HepG2 (cell line): ENCODE data around the gene CTU2. TPM values are rescaled to one million over a fixed set of nuclear protein-coding genes. Genes with fewer than 3 reads are reported as not detected.
"Not testable (repeated sequence)": the region's sequence is repeated elsewhere in the genome, so short reads cannot be mapped to it uniquely, and the experiment has no call there.

Experiments used
- ATAC-seq: fragments of 200-7000 bp; cut with Tn5 transposase; 3 replicates; pipeline ENCODE4 v1.9.1; 2020; ENCODE audit warnings: mild to moderate bottlenecking, moderate library complexity
- BruUV-seq: library from RNA; stranded (reverse); fragments of 400-500 nt; replicated peaks from 2 replicates; lab custom pipeline; 2021; lab: Mats Ljungman, UMichigan
- CTCF ChIA-PET: fragments of 300-600 bp; formaldehyde crosslinking; extraction: SDS; loops from one replicate; lab custom pipeline; 2021; ENCODE audit warnings: low total read pairs, inconsistent platforms, low intra/inter-chr PET ratio; lab: Yijun Ruan, JAX
- POLR2A ChIA-PET: fragments of 350-600 bp; sonication (Branson Sonifier 250); formaldehyde crosslinking; loops from one replicate; lab custom pipeline; 2020; ENCODE audit warnings: antibody characterized with exemption, inconsistent platforms; lab: Yijun Ruan, JAX
- DNase-seq: peaks from one replicate; pipeline ENCODE4 v3.0.0-alpha.2; 2015; ENCODE audit warnings: low spot score
- FAIRE-seq: peaks from 3 replicates; lab custom pipeline; 2011; peaks lifted over from hg19 to GRCh38; lab: Jason Lieb, UNC
- H2AFZ ChIP-seq: one replicate; pipeline ENCODE4 v1.6.1; 2011; ENCODE audit warnings: low read length, inconsistent platforms
- H3K27ac ChIP-seq: fragments of 300-600 bp; 3 replicates; pipeline ENCODE4 v1.8.0; 2011; ENCODE audit warnings: mixed run types, mild to moderate bottlenecking, mixed read lengths, low read length, inconsistent platforms; ENCODE audit not compliant: insufficient read depth; ENCODE audit errors: extremely low read length
- H3K27me3 ChIP-seq, 2 experiments: fragments of 200-600 bp in 1 of 2; 2 replicates in 1 of 2; 3 replicates in 1 of 2; pipeline versions ENCODE4 v1.6.0 to v1.8.0; 2011; ENCODE audit warnings: low read length in 2 of 2, mild to moderate bottlenecking in 2 of 2, moderate library complexity in 2 of 2, inconsistent platforms in 1 of 2; ENCODE audit not compliant: insufficient read depth in 2 of 2, control insufficient read depth in 1 of 2
- H3K36me3 ChIP-seq, 2 experiments: fragments of 200-600 bp in 1 of 2; replicated peaks in 1 of 2; 2 replicates in 1 of 2; 3 replicates in 1 of 2; pipeline versions ENCODE4 v1.5.1 to v1.8.0; 2011; ENCODE audit warnings: low read length in 2 of 2, inconsistent platforms in 1 of 2; ENCODE audit not compliant: insufficient read depth in 2 of 2, control insufficient read depth in 1 of 2
- H3K4me1 ChIP-seq: 2 replicates; pipeline ENCODE4 v1.5.1; 2012; ENCODE audit warnings: low read length, inconsistent platforms; ENCODE audit not compliant: insufficient read depth
- H3K4me2 ChIP-seq: 2 replicates; pipeline ENCODE4 v1.6.0; 2011; ENCODE audit warnings: low read depth, low read length, inconsistent platforms
- H3K4me3 ChIP-seq, 3 experiments: fragments of 200-600 bp in 1 of 3; sonication (generic), shearing (Covaris generic) in 1 of 3; replicated peaks in 1 of 3; 2 replicates each; pipeline ENCODE4 v1.5.1; 2011 to 2016; ENCODE audit warnings: low read length in 3 of 3, inconsistent platforms in 2 of 3, low read depth in 2 of 3, mild to moderate bottlenecking in 2 of 3, control low read depth in 1 of 3, mixed read lengths in 1 of 3; ENCODE audit not compliant: insufficient read depth in 1 of 3
- H3K79me2 ChIP-seq: one replicate; pipeline ENCODE4 v1.6.1; 2011; ENCODE audit warnings: low read length, inconsistent platforms; ENCODE audit not compliant: insufficient read depth
- H3K9ac ChIP-seq: 2 replicates; pipeline ENCODE4 v1.6.0; 2011; ENCODE audit warnings: mild to moderate bottlenecking, low read depth, low read length, inconsistent platforms; ENCODE audit not compliant: insufficient read depth
- H3K9me3 ChIP-seq: 2 replicates; pipeline ENCODE4 v1.5.1; 2012; ENCODE audit warnings: mild to moderate bottlenecking, low read length
- H4K20me1 ChIP-seq: 2 replicates; pipeline ENCODE4 v1.6.0; 2011; ENCODE audit warnings: inconsistent platforms, mild to moderate bottlenecking, low read length, moderate library complexity; ENCODE audit not compliant: insufficient read depth
- POLR2A ChIP-seq, 2 experiments: IDR thresholded peaks; 2 replicates each; pipeline ENCODE4 v1.6.1; 2011; ENCODE audit warnings: low read depth in 2 of 2, low read length in 2 of 2, mild to moderate bottlenecking in 1 of 2, moderate library complexity in 1 of 2; ENCODE audit not compliant: insufficient read depth in 1 of 2
- PRDM15 ChIP-seq: sonication (generic); formaldehyde crosslinking; IDR thresholded peaks from 2 replicates; pipeline ENCODE4 v1.4.0; 2020; ENCODE audit warnings: missing genetic modification reagents
- ZNF235 ChIP-seq: sonication (generic); formaldehyde crosslinking; IDR thresholded peaks from 2 replicates; pipeline ENCODE4 v1.8.1; 2023; ENCODE audit warnings: mild to moderate bottlenecking, missing genetic modification reagents, borderline replicate concordance
- ZNF768 ChIP-seq: sonication (generic); formaldehyde crosslinking; IDR thresholded peaks from 2 replicates; pipeline ENCODE4 v1.4.0; 2020; ENCODE audit warnings: missing genetic modification reagents
- WGBS: methylation state at CpG from one replicate; pipeline ENCODE4 v1.1.6; 2017; ENCODE audit warnings: low lambda C conversion rate; 5-methylcytosine and 5-hydroxymethylcytosine counted together
- in situ Hi-C: cut with HindIII; loops from 2 replicates; pipeline ENCODE4 v1.10.0; 2017; ENCODE audit warnings: low pct_unique_long_range_greater_than_20kb; ENCODE audit not compliant: extremely low pct_ligation_motif_present
- intact Hi-C: fragments of 100-400 bp; cut with micrococcal nuclease; formaldehyde crosslinking; loops from one replicate; pipeline ENCODE4 v1.10.0; 2022; ENCODE audit not compliant: unreplicated experiment
- polyA plus RNA-seq, 8 experiments: library from polyadenylated mRNA; depleted of rRNA in 3 of 8; stranded (reverse) in 7 of 8; unstranded in 1 of 8; fragments of >200 nt; fragmentation: Illumina TruSeq in 4 of 8; extraction: Trizol in 4 of 8; gene quantifications; 2 replicates each; pipeline versions ENCODE4 v1.2.1 to v1.2.3, GENCODE V29; 2011 to 2016; ENCODE audit warnings: low read depth in 4 of 8, missing spikeins in 1 of 8, mixed read lengths in 1 of 8; ENCODE audit not compliant: insufficient read depth in 1 of 8
- total RNA-seq, 5 experiments: library from RNA; depleted of rRNA; stranded (reverse); fragments of >200 nt; fragmentation: Illumina TruSeq; extraction: Trizol; gene quantifications; 2 replicates each; pipeline ENCODE4 v1.2.3, GENCODE V29; 2016; ENCODE audit warnings: low read depth in 1 of 5

The CTU2 gene
- total and polyA plus RNA-seq, 2 of the 13 experiments (the other 11 are each of a cell fraction or from before 2014, with no cell fraction given) = 13.3 to 21.9 TPM

GRCh38 chr16:88669493-88669892, 36.8 kb upstream of the CTU2 start:
- in situ Hi-C loops, FAIRE-seq, BruUV-seq, H3K4me3 ChIP-seq, H3K27ac ChIP-seq, DNase-seq, H2AFZ ChIP-seq, H3K27me3 ChIP-seq, CTCF ChIA-PET, ATAC-seq, H3K9ac ChIP-seq: not testable (repeated sequence)
- peaks cover 17% of the 10 kb centered on the region for H3K79me2 ChIP-seq
- POLR2A ChIA-PET = interaction anchor here (1.2 kb wide), 1 partner anchor 99 kb away, joined by 6 read pairs; the partner anchor contains the start of gene ZC3H18
- WGBS = 97% methylated on average over 8 of the region's 8 CpGs
- peak; percentile 29; the same call in 1 of the 2 replicates for TF ChIP-seq ZNF768 (CRISPR knock-in tag)
- TF ChIP-seq, all 625 proteins: peak for 1; not testable (repeated sequence) for 624
- intact Hi-C loops, H4K20me1 ChIP-seq, H3K9me3 ChIP-seq, H3K36me3 ChIP-seq, H3K4me2 ChIP-seq: not testable (repeated sequence)
- peaks cover 11% of the 10 kb centered on the region for H3K4me1 ChIP-seq

GRCh38 chr16:88669980-88670379, 36.3 kb upstream of the CTU2 start:
- DNase-seq (no peak), ATAC-seq (no peak), FAIRE-seq (no peak)
- BruUV-seq = no TSS peak
- no peaks in the 10 kb centered on the region for H3K27me3 ChIP-seq
- no peak overlapping the region for H3K9ac ChIP-seq
- 96% methylated on average over 10 of the region's 10 CpGs for WGBS
- H3K27ac ChIP-seq = no peak overlapping the region
- H3K4me1 ChIP-seq = peaks cover 6% of the 10 kb centered on the region
- in situ Hi-C loops (no loop called here), intact Hi-C loops (no loop called here)
- H3K4me2 ChIP-seq = no peak overlapping the region
- peaks cover 12% of the 10 kb centered on the region for H3K79me2 ChIP-seq
- H3K9me3 ChIP-seq = no peaks in the 10 kb centered on the region
- peaks cover 2% of the 10 kb centered on the region; the same call in 1 of the 2 replicates for H4K20me1 ChIP-seq
- CTCF ChIA-PET = no interaction called here
- POLR2A ChIA-PET = interaction anchor here (1.2 kb wide), 1 partner anchor 100 kb away, joined by 6 read pairs; the partner anchor contains the start of gene ZC3H18
- H3K36me3 ChIP-seq = peaks cover 0 to 6% of the 10 kb centered on the region in 2 experiments; a peak in 3 of 5 replicates
- H3K4me3 ChIP-seq = no peak overlapping the region
- H2AFZ ChIP-seq = no peak overlapping the region
- no peak for TF ChIP-seq PRDM15 (CRISPR knock-in tag)
- TF ChIP-seq POLR2A (IDR thresholded peaks at IDR 0.05; ENCODE audit: insufficient read depth in 1 of 2, low read depth in 2 of 2, low read length in 2 of 2) = peak in 1 of 2 experiments; percentile 31; a peak in 1 of 4 replicates
- 0 out of 2 replicates have a peak, but pooled peaks have one; percentile 43 for TF ChIP-seq ZNF235 (CRISPR knock-in tag)
